ENCODE measurements around the gene CRTC1.

DNA sequence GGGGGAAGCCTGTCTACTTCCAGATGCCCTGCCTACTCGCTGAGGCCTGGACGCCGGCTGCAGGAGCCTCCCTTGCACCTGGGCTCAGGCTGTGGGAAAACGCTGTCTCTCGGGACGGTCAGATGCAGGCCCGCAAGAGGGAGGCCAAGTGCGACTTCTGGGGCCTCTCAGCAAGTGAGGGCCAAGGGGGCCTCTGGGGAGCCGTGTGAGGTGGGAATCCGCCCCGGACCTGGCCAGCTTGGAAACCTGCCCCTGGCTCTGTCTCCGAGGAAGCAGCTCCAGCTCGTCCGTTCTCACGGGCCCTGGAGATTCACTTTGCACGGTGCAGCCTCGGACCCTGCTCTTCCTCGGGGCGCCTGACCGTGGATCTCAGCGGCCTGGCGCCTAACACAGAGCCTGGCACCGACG lies 11.4 kb upstream of the CRTC1 start:
- TF ChIP-seq CTCF (IDR thresholded peaks at IDR 0.05) (no peak), PRDM15 (CRISPR knock-in tag; IDR thresholded peaks at IDR 0.05) (no peak), ZNF232 (CRISPR knock-in tag; IDR thresholded peaks at IDR 0.05) (no peak)
